Activated gamma-delta T cell treated with Interleukin-2 at 50 U/mL for 16 hours (primary cell): Measurements from ENCODE around the gene ADGRV1.
A peak's percentile ranks its signal among the peaks of the same experiment; 100 is the strongest.
"Not testable (repeated sequence)": the region's sequence is repeated elsewhere in the genome, so short reads cannot be mapped to it uniquely, and the experiment has no call there.

Experiments used
- DNase-seq: peaks from one replicate; pipeline ENCODE4 v3.0.0-alpha.2; 2020

The ADGRV1 gene

GRCh38 chr5:90917928-90918668, 359.5 kb downstream of the ADGRV1 start:
- no peak for DNase-seq

GRCh38 chr5:90921418-90921973, 362.9 kb downstream of the ADGRV1 start:
- DNase-seq: no peak

- not testable (repeated sequence) for DNase-seq
Observed at GRCh38 chr5:90924222-90924621, 365.6 kb downstream of the ADGRV1 start.

- not testable (repeated sequence) for DNase-seq
Observed at GRCh38 chr5:90929013-90929839, 370.6 kb downstream of the ADGRV1 start.

- DNase-seq: no peak
Observed at GRCh38 chr5:90930062-90930461, 371.5 kb downstream of the ADGRV1 start.

- no peak for DNase-seq
Observed at GRCh38 chr5:90930756-90931431, 372.3 kb downstream of the ADGRV1 start.

GRCh38 chr5:90932052-90932699, 373.6 kb downstream of the ADGRV1 start:
- DNase-seq: peak; percentile 4

GRCh38 chr5:90933298-90933697, 374.7 kb downstream of the ADGRV1 start:
- DNase-seq: no peak

GRCh38 chr5:90934091-90934719, 375.6 kb downstream of the ADGRV1 start:
- DNase-seq: no peak

GRCh38 chr5:90934738-90935137, 376.1 kb downstream of the ADGRV1 start:
- no peak for DNase-seq

- DNase-seq: no peak
Observed at GRCh38 chr5:90939211-90939610, 380.6 kb downstream of the ADGRV1 start.

- DNase-seq: no peak
Observed at GRCh38 chr5:90940227-90940995, 381.8 kb downstream of the ADGRV1 start.

GRCh38 chr5:90941002-90941720, 382.6 kb downstream of the ADGRV1 start:
- DNase-seq: no peak

GRCh38 chr5:90944116-90944515, 385.5 kb downstream of the ADGRV1 start:
- DNase-seq: no peak

GRCh38 chr5:90947667-90948066, 389.1 kb downstream of the ADGRV1 start:
- DNase-seq: no peak

- DNase-seq: no peak
Observed at GRCh38 chr5:90948969-90949368, 390.4 kb downstream of the ADGRV1 start.

- DNase-seq: no peak
Observed at GRCh38 chr5:90949469-90950358, 391.1 kb downstream of the ADGRV1 start.

GRCh38 chr5:90955001-90955635, 396.5 kb downstream of the ADGRV1 start:
- DNase-seq: no peak

- DNase-seq: no peak
Observed at GRCh38 chr5:90956511-90957097, 398.0 kb downstream of the ADGRV1 start.
